ENCODE measurements around the gene EXOC4.

- TF ChIP-seq, protein P1, sequence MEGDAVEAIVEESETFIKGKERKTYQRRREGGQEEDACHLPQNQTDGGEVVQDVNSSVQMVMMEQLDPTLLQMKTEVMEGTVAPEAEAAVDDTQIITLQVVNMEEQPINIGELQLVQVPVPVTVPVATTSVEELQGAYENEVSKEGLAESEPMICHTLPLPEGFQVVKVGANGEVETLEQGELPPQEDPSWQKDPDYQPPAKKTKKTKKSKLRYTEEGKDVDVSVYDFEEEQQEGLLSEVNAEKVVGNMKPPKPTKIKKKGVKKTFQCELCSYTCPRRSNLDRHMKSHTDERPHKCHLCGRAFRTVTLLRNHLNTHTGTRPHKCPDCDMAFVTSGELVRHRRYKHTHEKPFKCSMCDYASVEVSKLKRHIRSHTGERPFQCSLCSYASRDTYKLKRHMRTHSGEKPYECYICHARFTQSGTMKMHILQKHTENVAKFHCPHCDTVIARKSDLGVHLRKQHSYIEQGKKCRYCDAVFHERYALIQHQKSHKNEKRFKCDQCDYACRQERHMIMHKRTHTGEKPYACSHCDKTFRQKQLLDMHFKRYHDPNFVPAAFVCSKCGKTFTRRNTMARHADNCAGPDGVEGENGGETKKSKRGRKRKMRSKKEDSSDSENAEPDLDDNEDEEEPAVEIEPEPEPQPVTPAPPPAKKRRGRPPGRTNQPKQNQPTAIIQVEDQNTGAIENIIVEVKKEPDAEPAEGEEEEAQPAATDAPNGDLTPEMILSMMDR (conservative IDR thresholded peaks at IDR 0.05 in 1 of 2, IDR thresholded peaks at IDR 0.05 in 1 of 2; ENCODE audit: low read depth in 1 of 2, low read length in 2 of 2) = no peak
- TF ChIP-seq EZH2 (IDR thresholded peaks at IDR 0.05; ENCODE audit: low read length, missing control alignments) = no peak
Measured at GRCh38 chr7:133886797-133887196, 633.9 kb downstream of the EXOC4 start.

Measured in fibroblast of lung (primary cell).